Left lung (tissue), 10 donors: ENCODE measurements around the gene DDC. TPM values are rescaled to one million over a fixed set of nuclear protein-coding genes. Genes with fewer than 3 reads are reported as not detected.
"Not testable (repeated sequence)": the region's sequence is repeated elsewhere in the genome, so short reads cannot be mapped to it uniquely, and the experiment has no call there.

Source experiments
- ATAC-seq: fragments of 200-7000 bp; cut with Tn5 transposase; one replicate; pipeline ENCODE4 v1.9.1; 2020; ENCODE audit warnings: moderate library complexity
- DNase-seq, 4 donors: peaks; one replicate each; pipeline ENCODE4 v3.0.0-alpha.2; 2013 to 2020
- H3K27ac ChIP-seq, 2 donors: fragments of 200-600 bp; sonication (generic) in 1 of 2; one replicate each; pipeline versions ENCODE4 v1.5.0 to v1.8.0; 2020 to 2021
- H3K27me3 ChIP-seq, 2 donors: fragments of 200-600 bp; sonication (generic) in 1 of 2; one replicate each; pipeline versions ENCODE4 v1.5.0 to v1.8.0; 2020 to 2021
- H3K36me3 ChIP-seq, 2 donors: fragments of 200-600 bp; sonication (generic) in 1 of 2; one replicate each; pipeline versions ENCODE4 v1.5.0 to v1.8.0; 2020 to 2021
- H3K4me1 ChIP-seq, 2 donors: fragments of 200-600 bp; one replicate each; pipeline ENCODE4 v1.8.0; 2021
- H3K4me3 ChIP-seq, 2 donors: fragments of 200-600 bp; sonication (generic) in 1 of 2; one replicate each; pipeline versions ENCODE4 v1.5.0 to v1.8.0; 2020 to 2021; ENCODE audit warnings: mild to moderate bottlenecking in 1 of 2
- H3K9me3 ChIP-seq, 2 donors: fragments of 200-600 bp; sonication (generic) in 1 of 2; one replicate each; pipeline versions ENCODE4 v1.5.0 to v1.8.0; 2020 to 2021
- CTCF ChIP-seq, 2 donors: fragments of 200-600 bp; sonication (generic) in 1 of 2; IDR thresholded peaks; one replicate each; pipeline versions ENCODE4 v1.5.0 to v1.8.0; 2021; ENCODE audit warnings: antibody characterized with exemption in 2 of 2
- intact Hi-C, 2 donors: fragments of 100-400 bp; cut with DNase I; formaldehyde crosslinking; loops; one replicate each; pipeline versions ENCODE4 v1.11.2 to v1.14.2; 2022
- polyA plus RNA-seq, 6 donors: library from polyadenylated mRNA; unstranded; fragments of 120-200 nt; gene quantifications; one replicate each; pipeline ENCODE4 v1.2.1, GENCODE V29; 2013; ENCODE audit not compliant: insufficient read length in 6 of 6
- total RNA-seq, 2 donors: library from RNA; stranded (reverse); fragmentation: NEBNext Ultra II Directional; extraction: Animal tissue kit (Norgen Biotek cat#: 25700); gene quantifications; one replicate each; pipeline ENCODE4 v1.2.1, GENCODE V29; 2021
- donor health status: DM: no; HTN: yes; CAD: no.
- donor health status: DM: no; HTN: no; CAD: no.

Gene DDC
- total and polyA plus RNA-seq, 8 donors = 0.90 to 17.6 (median 9.2) TPM

GRCh38 chr7:50589364-50589763 is 24.2 kb upstream of the DDC start:
- Histone ChIP-seq H3K36me3 (peaks cover 0 to 35% of the 10 kb centered on the region in 2 donors), H3K27ac (no peak overlapping the region), H3K4me1 (no peaks in the 10 kb centered on the region), H3K27me3 (no peaks in the 10 kb centered on the region), H3K4me3 (no peak overlapping the region), H3K9me3 (peaks cover 0 to under 1% of the 10 kb centered on the region in 2 donors)
- intact Hi-C loops = no loop called here
- no peak for TF ChIP-seq CTCF (IDR thresholded peaks at IDR 0.05)
- ATAC-seq = no peak
- DNase-seq = no peak

DNA sequence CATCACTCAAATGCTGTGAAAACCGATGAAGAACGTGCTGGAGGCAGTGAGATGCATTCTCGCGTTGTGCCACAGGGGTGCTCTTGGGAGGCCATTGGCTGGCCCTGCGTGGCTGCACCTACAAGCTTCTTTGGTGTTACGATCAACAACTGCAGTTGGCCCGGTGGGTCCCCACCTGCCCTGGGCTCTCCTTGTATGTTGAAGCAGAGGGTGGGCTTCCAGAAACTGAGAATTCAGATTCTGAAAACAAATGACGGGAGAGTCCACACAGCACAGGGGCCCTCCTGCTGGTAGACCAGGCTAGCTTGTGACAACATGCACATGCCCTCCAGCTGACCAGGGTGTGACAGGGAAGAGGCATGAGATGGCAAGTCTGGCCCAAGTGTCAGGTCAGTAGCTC is 23.7 kb upstream of the DDC start:
- peak in 1 of 4 donors; percentile 71 for DNase-seq
- TF ChIP-seq CTCF (IDR thresholded peaks at IDR 0.05) = peak in 1 of 2 donors; percentile 18
- Histone ChIP-seq H3K4me3 (no peak overlapping the region), H3K36me3 (peaks cover 0 to 31% of the 10 kb centered on the region in 2 donors), H3K9me3 (peaks cover 0 to 5% of the 10 kb centered on the region in 2 donors), H3K4me1 (no peaks in the 10 kb centered on the region), H3K27ac (no peak overlapping the region), H3K27me3 (no peaks in the 10 kb centered on the region)
- no peak for ATAC-seq
- intact Hi-C loops = no loop called here

DNA sequence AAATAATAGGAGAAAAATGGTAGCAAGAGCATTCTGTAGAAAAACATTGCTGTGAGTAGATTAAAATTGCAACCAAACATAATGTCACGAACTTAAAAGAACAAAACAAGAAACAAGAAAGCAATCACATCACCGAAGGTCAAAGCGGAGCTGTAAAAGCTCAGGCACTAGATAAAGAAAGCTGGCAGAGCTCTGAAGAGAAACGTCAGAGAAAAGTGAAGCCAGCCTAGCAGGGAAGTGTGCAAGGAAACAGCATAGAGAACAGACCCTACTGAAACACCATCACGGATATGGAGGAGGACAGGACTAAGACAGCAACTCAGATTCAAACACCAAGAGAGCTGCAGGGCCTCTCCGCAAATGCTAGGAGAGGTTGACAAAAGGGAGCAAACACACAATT is 22.5 kb upstream of the DDC start:
- peaks cover 0 to 17% of the 10 kb centered on the region in 2 donors for H3K9me3 ChIP-seq
- peaks cover 0 to 20% of the 10 kb centered on the region in 2 donors for H3K36me3 ChIP-seq
- no peaks in the 10 kb centered on the region for H3K4me1 ChIP-seq
- no peaks in the 10 kb centered on the region for H3K27me3 ChIP-seq
- DNase-seq = no peak
- ATAC-seq = no peak
- no peak for TF ChIP-seq CTCF (IDR thresholded peaks at IDR 0.05)
- no peak overlapping the region for H3K27ac ChIP-seq
- H3K4me3 ChIP-seq = no peak overlapping the region
- intact Hi-C loops = no loop called here

GRCh38 chr7:50584793-50585408 is 19.7 kb upstream of the DDC start:
- H3K36me3 ChIP-seq = no peaks in the 10 kb centered on the region
- peak in 2 of 4 donors; percentile 7 to 48 for DNase-seq
- H3K27me3 ChIP-seq = no peaks in the 10 kb centered on the region
- ATAC-seq = no peak
- H3K4me3 ChIP-seq = no peak overlapping the region
- H3K27ac ChIP-seq = no peak overlapping the region
- no peaks in the 10 kb centered on the region for H3K4me1 ChIP-seq
- intact Hi-C loops = no loop called here
- no peak for TF ChIP-seq CTCF (IDR thresholded peaks at IDR 0.05)
- H3K9me3 ChIP-seq = peaks cover 0 to 17% of the 10 kb centered on the region in 2 donors

- no peaks in the 10 kb centered on the region for H3K4me1 ChIP-seq
These were observed 19.2 kb upstream of the DDC start for GRCh38 chr7:50584386-50584785.

GRCh38 chr7:50583295-50583694 is 18.1 kb upstream of the DDC start:
- H3K27ac ChIP-seq, H3K36me3 ChIP-seq, DNase-seq, H3K4me1 ChIP-seq, H3K27me3 ChIP-seq, intact Hi-C loops, H3K4me3 ChIP-seq, ATAC-seq: not testable (repeated sequence)
- peaks cover 0 to 17% of the 10 kb centered on the region in 2 donors for H3K9me3 ChIP-seq

More at GRCh38 chr7:50584386-50584785, 19.2 kb upstream of the DDC start:
- TF ChIP-seq CTCF (IDR thresholded peaks at IDR 0.05) = no peak
- intact Hi-C loops = no loop called here
- no peaks in the 10 kb centered on the region for H3K27me3 ChIP-seq
- no peak overlapping the region for H3K27ac ChIP-seq
- ATAC-seq = no peak
- H3K4me3 ChIP-seq = no peak overlapping the region
- DNase-seq = no peak
- H3K36me3 ChIP-seq = no peaks in the 10 kb centered on the region
- H3K9me3 ChIP-seq = peaks cover 0 to 17% of the 10 kb centered on the region in 2 donors

GRCh38 chr7:50582271-50582670 is 17.1 kb upstream of the DDC start:
- DNase-seq, H3K27ac ChIP-seq, H3K36me3 ChIP-seq, ATAC-seq, H3K27me3 ChIP-seq, H3K4me1 ChIP-seq, intact Hi-C loops, H3K4me3 ChIP-seq: not testable (repeated sequence)
- H3K9me3 ChIP-seq = peaks cover 0 to 17% of the 10 kb centered on the region in 2 donors

DNA sequence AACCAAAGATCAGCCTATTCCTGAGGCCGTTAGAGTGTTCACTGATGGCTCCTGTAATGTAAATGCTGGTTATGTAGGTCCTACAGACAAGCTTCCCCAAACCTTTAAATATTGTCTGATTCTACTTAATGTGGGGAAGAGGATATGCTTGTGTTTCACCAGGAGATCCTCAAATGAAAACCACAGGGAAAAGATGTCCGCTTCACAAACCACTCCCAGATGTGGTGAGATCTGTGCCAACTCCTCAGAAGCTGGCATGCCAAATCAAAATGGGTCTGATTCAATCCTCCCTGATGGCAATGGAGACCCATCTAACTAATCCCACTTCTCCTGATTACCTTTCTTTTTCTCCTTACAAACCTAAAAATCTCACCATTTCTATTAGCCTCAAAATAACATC is 15.5 kb upstream of the DDC start:
- intact Hi-C loops = not testable (repeated sequence)

More for the DNA sequence above, 15.5 kb upstream of the DDC start:
- peaks cover 0 to 17% of the 10 kb centered on the region in 2 donors for H3K9me3 ChIP-seq
- H3K27ac ChIP-seq, H3K4me1 ChIP-seq, DNase-seq, H3K27me3 ChIP-seq, ATAC-seq, H3K4me3 ChIP-seq, H3K36me3 ChIP-seq: not testable (repeated sequence)
